HEK293 (cell line): ENCODE results near the gene C1orf35.

Experiments used
- CTCF ChIA-PET: fragments of 350-600 bp; formaldehyde crosslinking; extraction: SDS; loops from one replicate; lab custom pipeline; 2021; ENCODE audit warnings: antibody characterized with exemption; lab: Yijun Ruan, JAX
- POLR2A ChIA-PET: fragments of 300-600 bp; formaldehyde crosslinking; extraction: SDS; loops from one replicate; lab custom pipeline; 2020; ENCODE audit warnings: antibody characterized with exemption, inconsistent platforms; lab: Yijun Ruan, JAX
- H3K27ac ChIP-seq: fragments of 200-500 bp; sonication (Bioruptor generic); 2 replicates; pipeline ENCODE4 v1.5.1; 2014; ENCODE audit warnings: low read depth, low read length, control low read depth, inconsistent platforms; ENCODE audit errors: extremely low read depth
- H3K36me3 ChIP-seq, 2 experiments: fragments of 200-500 bp in 1 of 2; sonication (Bioruptor generic) in 1 of 2; 1 replicate in 1 of 2; 2 replicates in 1 of 2; pipeline ENCODE4 v1.5.1; 2014 to 2017; ENCODE audit warnings: inconsistent platforms in 2 of 2, low read length in 2 of 2; ENCODE audit not compliant: control insufficient read depth in 2 of 2, insufficient read depth in 1 of 2
- H3K4me1 ChIP-seq: fragments of 200-500 bp; sonication (Bioruptor generic); 2 replicates; pipeline ENCODE4 v1.5.1; 2014; ENCODE audit warnings: mild to moderate bottlenecking, low read length, inconsistent platforms; ENCODE audit not compliant: control insufficient read depth, insufficient read depth
- H3K4me3 ChIP-seq: 2 replicates; pipeline ENCODE4 v1.5.1; 2011; ENCODE audit warnings: low read depth, mild to moderate bottlenecking, control low read depth, low read length, moderate library complexity
- H3K9me3 ChIP-seq: fragments of 200-500 bp; sonication (Bioruptor generic); 2 replicates; pipeline ENCODE4 v1.5.1; 2014; ENCODE audit warnings: low read depth, low read length, inconsistent platforms; ENCODE audit not compliant: control insufficient read depth, insufficient read depth
- EGR2 ChIP-seq: fragments of 450-650 bp; formaldehyde crosslinking; IDR thresholded peaks from 2 replicates; pipeline ENCODE4 v1.5.1; 2016; ENCODE audit warnings: low read depth, missing biosample characterization, missing genetic modification characterization
- HOXD13 ChIP-seq: sonication (generic); formaldehyde crosslinking; IDR thresholded peaks from 2 replicates; pipeline ENCODE4 v1.8.0; 2022; ENCODE audit warnings: missing genetic modification reagents, borderline replicate concordance
- SCRT2 ChIP-seq: fragments of 450-650 bp; formaldehyde crosslinking; IDR thresholded peaks from 2 replicates; pipeline ENCODE4 v1.5.1; 2016; ENCODE audit warnings: missing biosample characterization, missing genetic modification characterization
- SP2 ChIP-seq: fragments of 450-650 bp; formaldehyde crosslinking; IDR thresholded peaks from 2 replicates; pipeline ENCODE4 v1.5.1; 2016; ENCODE audit warnings: missing biosample characterization, missing genetic modification characterization
- SP3 ChIP-seq: fragments of 450-650 bp; formaldehyde crosslinking; IDR thresholded peaks from 2 replicates; pipeline ENCODE4 v1.5.1; 2016; ENCODE audit warnings: missing biosample characterization, missing genetic modification characterization
- ZBTB17 ChIP-seq: fragments of 450-650 bp; formaldehyde crosslinking; IDR thresholded peaks from 2 replicates; pipeline ENCODE4 v1.5.1; 2016; ENCODE audit warnings: missing biosample characterization, missing genetic modification characterization
- ZFP3 ChIP-seq: fragments of 450-650 bp; formaldehyde crosslinking; IDR thresholded peaks from 2 replicates; pipeline ENCODE4 v1.5.1; 2016; ENCODE audit warnings: low read depth, missing biosample characterization, missing genetic modification characterization
- ZNF2 ChIP-seq: fragments of 450-650 bp; formaldehyde crosslinking; IDR thresholded peaks from 2 replicates; pipeline ENCODE4 v1.5.1; 2016; ENCODE audit warnings: missing biosample characterization, missing genetic modification characterization
- ZNF239 ChIP-seq: fragments of 450-650 bp; formaldehyde crosslinking; IDR thresholded peaks from 2 replicates; pipeline ENCODE4 v1.5.1; 2016; ENCODE audit warnings: missing biosample characterization, missing genetic modification characterization
- ZNF335 ChIP-seq: fragments of 450-650 bp; formaldehyde crosslinking; conservative IDR thresholded peaks from 2 replicates; pipeline ENCODE4 v1.5.1; 2016; ENCODE audit warnings: missing biosample characterization, missing genetic modification characterization
- ZNF426 ChIP-seq: fragments of 450-650 bp; formaldehyde crosslinking; IDR thresholded peaks from 2 replicates; pipeline ENCODE4 v1.5.1; 2017; ENCODE audit warnings: missing biosample characterization, missing genetic modification characterization, mild to moderate bottlenecking, inconsistent platforms, moderate library complexity
- ZNF548 ChIP-seq: fragments of 450-650 bp; formaldehyde crosslinking; IDR thresholded peaks from 2 replicates; pipeline ENCODE4 v1.5.1; 2016; ENCODE audit warnings: missing biosample characterization, missing genetic modification characterization
- ZNF596 ChIP-seq: fragments of 450-650 bp; IDR thresholded peaks from 2 replicates; pipeline ENCODE4 v1.5.0; 2018; ENCODE audit warnings: missing biosample characterization, mild to moderate bottlenecking, missing genetic modification characterization, moderate library complexity
- ZNF626 ChIP-seq: fragments of 450-650 bp; sonication (Bioruptor Pico); formaldehyde crosslinking; IDR thresholded peaks from 2 replicates; pipeline ENCODE4 v1.5.1; 2018; ENCODE audit warnings: missing biosample characterization, missing genetic modification characterization, inconsistent platforms
- ZNF791 ChIP-seq: fragments of 450-650 bp; formaldehyde crosslinking; IDR thresholded peaks from 2 replicates; pipeline ENCODE4 v1.5.1; 2016; ENCODE audit warnings: missing biosample characterization, missing genetic modification characterization
- TF ChIP-seq, protein P1 (sequence below): fragments of 450-650 bp; formaldehyde crosslinking; IDR thresholded peaks from 2 replicates; pipeline ENCODE4 v1.5.1; 2016; ENCODE audit warnings: missing biosample characterization, missing genetic modification characterization
- TF ChIP-seq, protein P2 (sequence below): fragments of 450-650 bp; formaldehyde crosslinking; IDR thresholded peaks from 2 replicates; pipeline ENCODE4 v1.5.1; 2016; ENCODE audit warnings: missing biosample characterization, missing genetic modification characterization
- TF ChIP-seq, protein P3 (sequence below): fragments of 450-650 bp; formaldehyde crosslinking; IDR thresholded peaks from 2 replicates; pipeline ENCODE4 v1.5.1; 2016; ENCODE audit warnings: missing biosample characterization, missing genetic modification characterization
- TF ChIP-seq, protein P4 (sequence below): fragments of 450-650 bp; formaldehyde crosslinking; IDR thresholded peaks from 2 replicates; pipeline ENCODE4 v1.5.1; 2016; ENCODE audit warnings: missing biosample characterization, missing genetic modification characterization, borderline replicate concordance
- TF ChIP-seq, protein P5 (sequence below): sonication (generic); formaldehyde crosslinking; IDR thresholded peaks from 2 replicates; pipeline ENCODE4 v1.8.1; 2022; ENCODE audit warnings: mild to moderate bottlenecking, moderate library complexity, missing genetic modification reagents
- TF ChIP-seq, protein P6 (sequence below): fragments of 450-650 bp; formaldehyde crosslinking; IDR thresholded peaks from 2 replicates; pipeline ENCODE4 v1.5.1; 2016; ENCODE audit warnings: missing biosample characterization, missing genetic modification characterization

Gene C1orf35

DNA sequence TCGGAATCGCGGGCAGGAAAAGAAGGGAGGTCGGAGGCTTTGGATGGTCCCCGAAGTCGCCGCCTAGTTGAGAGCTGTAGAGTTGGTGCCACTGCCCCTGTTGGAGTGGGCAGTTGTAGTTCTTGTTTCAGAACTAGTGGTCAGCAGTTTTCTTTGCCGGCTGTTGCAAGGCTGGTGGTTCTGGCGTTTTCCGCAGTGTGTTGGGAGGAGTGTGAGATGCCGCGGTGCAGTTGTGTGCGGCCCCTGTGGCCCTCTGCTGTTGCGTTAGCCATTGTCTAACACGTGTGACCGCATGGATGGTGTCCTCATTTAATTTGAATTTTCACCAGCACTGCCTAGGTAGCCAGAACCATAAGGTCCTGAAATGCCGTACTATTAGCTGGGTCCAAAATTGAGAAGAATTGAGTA is 19.2 kb downstream of the C1orf35 start (continued):
- TF ChIP-seq, protein P1, sequence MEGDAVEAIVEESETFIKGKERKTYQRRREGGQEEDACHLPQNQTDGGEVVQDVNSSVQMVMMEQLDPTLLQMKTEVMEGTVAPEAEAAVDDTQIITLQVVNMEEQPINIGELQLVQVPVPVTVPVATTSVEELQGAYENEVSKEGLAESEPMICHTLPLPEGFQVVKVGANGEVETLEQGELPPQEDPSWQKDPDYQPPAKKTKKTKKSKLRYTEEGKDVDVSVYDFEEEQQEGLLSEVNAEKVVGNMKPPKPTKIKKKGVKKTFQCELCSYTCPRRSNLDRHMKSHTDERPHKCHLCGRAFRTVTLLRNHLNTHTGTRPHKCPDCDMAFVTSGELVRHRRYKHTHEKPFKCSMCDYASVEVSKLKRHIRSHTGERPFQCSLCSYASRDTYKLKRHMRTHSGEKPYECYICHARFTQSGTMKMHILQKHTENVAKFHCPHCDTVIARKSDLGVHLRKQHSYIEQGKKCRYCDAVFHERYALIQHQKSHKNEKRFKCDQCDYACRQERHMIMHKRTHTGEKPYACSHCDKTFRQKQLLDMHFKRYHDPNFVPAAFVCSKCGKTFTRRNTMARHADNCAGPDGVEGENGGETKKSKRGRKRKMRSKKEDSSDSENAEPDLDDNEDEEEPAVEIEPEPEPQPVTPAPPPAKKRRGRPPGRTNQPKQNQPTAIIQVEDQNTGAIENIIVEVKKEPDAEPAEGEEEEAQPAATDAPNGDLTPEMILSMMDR (tag by site-specific recombination): peak; percentile 80
- no peak for TF ChIP-seq ZNF426 (tag by site-specific recombination)
- TF ChIP-seq, protein P2, sequence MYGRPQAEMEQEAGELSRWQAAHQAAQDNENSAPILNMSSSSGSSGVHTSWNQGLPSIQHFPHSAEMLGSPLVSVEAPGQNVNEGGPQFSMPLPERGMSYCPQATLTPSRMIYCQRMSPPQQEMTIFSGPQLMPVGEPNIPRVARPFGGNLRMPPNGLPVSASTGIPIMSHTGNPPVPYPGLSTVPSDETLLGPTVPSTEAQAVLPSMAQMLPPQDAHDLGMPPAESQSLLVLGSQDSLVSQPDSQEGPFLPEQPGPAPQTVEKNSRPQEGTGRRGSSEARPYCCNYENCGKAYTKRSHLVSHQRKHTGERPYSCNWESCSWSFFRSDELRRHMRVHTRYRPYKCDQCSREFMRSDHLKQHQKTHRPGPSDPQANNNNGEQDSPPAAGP (tag by site-specific recombination): 0 out of 2 replicates have a peak, but pooled peaks have one; percentile 10
- TF ChIP-seq SCRT2 (tag by site-specific recombination): 0 out of 2 replicates have a peak, but pooled peaks have one; percentile 17

DNA sequence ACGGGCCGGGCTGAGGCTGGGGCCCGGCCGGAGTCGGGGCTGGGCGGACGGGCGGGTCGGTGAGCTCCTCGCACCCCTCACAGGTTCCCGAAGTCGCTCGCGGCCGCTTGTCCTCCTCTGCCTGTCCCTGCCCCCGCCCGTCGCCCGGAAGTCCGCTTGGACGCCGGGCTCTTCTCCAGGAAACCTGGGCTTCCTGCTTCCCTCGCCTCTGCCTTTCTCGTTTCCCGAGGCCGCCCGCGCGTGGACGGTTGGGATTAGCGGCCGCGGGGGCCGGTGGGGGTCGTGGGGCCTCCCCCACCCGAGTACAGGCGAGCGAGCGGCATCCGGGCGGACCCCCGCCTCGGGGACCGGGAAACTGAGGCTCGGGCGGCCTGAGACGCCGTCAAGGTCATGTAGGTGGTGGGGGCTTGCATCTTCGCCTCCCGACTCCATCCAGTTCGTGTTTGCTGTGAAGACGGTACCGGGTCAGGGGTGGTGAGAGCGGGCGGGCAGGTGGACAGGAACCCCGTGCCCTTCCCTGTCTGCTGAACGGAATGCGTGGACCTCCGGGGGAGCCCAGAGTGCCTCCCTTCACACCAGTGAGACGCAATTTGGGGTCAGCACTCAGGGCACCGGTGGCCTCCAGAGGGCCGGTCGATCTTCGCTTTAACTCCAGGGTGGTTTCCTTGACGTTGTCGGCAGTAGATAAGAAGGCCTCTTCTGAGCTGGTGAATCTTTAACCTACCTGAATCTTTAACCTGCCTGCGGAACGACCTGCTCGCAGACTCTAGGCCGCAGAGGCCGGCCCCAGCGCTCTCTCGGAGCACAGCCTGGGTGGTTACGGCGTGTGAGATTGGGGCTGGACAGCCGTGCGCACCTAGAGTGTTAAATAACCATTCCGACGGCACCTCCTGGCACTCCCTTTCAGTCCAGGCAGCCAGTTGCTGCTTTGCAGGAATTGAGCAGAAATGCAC is 19.9 kb downstream of the C1orf35 start:
- peaks cover 0 to 35% of the 10 kb centered on the region in 2 experiments; a peak in 2 of 3 replicates for H3K36me3 ChIP-seq
- peak overlapping the region; percentile 76 for H3K4me3 ChIP-seq
- peaks cover 34% of the 10 kb centered on the region for H3K4me1 ChIP-seq
- no peaks in the 10 kb centered on the region for H3K9me3 ChIP-seq
- CTCF ChIA-PET: interaction anchor here (0.5 to 1.5 kb wide), 6 partner anchors 48 to 812 kb away, joined by 3 to 5 read pairs (median 4); no protein-coding TSS in a partner anchor
- POLR2A ChIA-PET: interaction anchor here (0.5 to 2.9 kb wide), 14 partner anchors 9 to 400 kb away, joined by 3 to 21 read pairs (median 6); partner anchors contain the start of genes IBA57, MRPL55 and WNT9A
- H3K27ac ChIP-seq: peak overlapping the region; percentile 93
- no peak for TF ChIP-seq HOXD13 (CRISPR knock-in tag)
- TF ChIP-seq, protein P3, sequence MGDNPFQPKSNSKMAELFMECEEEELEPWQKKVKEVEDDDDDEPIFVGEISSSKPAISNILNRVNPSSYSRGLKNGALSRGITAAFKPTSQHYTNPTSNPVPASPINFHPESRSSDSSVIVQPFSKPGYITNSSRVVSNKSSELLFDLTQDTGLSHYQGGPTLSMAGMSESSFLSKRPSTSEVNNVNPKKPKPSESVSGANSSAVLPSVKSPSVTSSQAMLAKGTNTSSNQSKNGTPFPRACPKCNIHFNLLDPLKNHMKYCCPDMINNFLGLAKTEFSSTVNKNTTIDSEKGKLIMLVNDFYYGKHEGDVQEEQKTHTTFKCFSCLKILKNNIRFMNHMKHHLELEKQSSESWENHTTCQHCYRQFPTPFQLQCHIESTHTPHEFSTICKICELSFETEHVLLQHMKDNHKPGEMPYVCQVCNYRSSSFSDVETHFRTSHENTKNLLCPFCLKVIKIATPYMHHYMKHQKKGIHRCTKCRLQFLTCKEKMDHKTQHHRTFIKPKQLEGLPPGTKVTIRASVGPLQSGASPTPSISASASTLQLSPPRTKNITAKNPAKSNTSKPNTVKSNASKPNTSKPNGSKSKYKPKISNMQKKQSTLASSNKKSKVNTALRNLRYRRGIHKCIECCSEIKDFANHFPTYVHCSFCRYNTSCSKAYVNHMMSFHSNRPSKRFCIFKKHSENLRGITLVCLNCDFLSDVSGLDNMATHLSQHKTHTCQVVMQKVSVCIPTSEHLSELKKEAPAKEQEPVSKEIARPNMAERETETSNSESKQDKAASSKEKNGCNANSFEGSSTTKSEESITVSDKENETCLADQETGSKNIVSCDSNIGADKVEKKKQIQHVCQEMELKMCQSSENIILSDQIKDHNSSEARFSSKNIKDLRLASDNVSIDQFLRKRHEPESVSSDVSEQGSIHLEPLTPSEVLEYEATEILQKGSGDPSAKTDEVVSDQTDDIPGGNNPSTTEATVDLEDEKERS (tag by site-specific recombination): no peak
- no peak for TF ChIP-seq SP2 (tag by site-specific recombination)
- TF ChIP-seq, protein P4, sequence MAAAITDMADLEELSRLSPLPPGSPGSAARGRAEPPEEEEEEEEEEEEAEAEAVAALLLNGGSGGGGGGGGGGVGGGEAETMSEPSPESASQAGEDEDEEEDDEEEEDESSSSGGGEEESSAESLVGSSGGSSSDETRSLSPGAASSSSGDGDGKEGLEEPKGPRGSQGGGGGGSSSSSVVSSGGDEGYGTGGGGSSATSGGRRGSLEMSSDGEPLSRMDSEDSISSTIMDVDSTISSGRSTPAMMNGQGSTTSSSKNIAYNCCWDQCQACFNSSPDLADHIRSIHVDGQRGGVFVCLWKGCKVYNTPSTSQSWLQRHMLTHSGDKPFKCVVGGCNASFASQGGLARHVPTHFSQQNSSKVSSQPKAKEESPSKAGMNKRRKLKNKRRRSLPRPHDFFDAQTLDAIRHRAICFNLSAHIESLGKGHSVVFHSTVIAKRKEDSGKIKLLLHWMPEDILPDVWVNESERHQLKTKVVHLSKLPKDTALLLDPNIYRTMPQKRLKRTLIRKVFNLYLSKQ (tag by site-specific recombination): no peak
- no peak for TF ChIP-seq ZFP3 (tag by site-specific recombination)
- TF ChIP-seq ZBTB17: peak; percentile 54; the same call in 1 of the 2 replicates
- no peak for TF ChIP-seq ZNF426 (tag by site-specific recombination)
- TF ChIP-seq ZNF335 (tag by site-specific recombination): peak; percentile 27
- TF ChIP-seq, protein P5, sequence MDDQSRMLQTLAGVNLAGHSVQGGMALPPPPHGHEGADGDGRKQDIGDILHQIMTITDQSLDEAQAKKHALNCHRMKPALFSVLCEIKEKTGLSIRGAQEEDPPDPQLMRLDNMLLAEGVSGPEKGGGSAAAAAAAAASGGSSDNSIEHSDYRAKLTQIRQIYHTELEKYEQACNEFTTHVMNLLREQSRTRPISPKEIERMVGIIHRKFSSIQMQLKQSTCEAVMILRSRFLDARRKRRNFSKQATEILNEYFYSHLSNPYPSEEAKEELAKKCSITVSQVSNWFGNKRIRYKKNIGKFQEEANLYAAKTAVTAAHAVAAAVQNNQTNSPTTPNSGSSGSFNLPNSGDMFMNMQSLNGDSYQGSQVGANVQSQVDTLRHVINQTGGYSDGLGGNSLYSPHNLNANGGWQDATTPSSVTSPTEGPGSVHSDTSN: no peak
- TF ChIP-seq, protein P6, sequence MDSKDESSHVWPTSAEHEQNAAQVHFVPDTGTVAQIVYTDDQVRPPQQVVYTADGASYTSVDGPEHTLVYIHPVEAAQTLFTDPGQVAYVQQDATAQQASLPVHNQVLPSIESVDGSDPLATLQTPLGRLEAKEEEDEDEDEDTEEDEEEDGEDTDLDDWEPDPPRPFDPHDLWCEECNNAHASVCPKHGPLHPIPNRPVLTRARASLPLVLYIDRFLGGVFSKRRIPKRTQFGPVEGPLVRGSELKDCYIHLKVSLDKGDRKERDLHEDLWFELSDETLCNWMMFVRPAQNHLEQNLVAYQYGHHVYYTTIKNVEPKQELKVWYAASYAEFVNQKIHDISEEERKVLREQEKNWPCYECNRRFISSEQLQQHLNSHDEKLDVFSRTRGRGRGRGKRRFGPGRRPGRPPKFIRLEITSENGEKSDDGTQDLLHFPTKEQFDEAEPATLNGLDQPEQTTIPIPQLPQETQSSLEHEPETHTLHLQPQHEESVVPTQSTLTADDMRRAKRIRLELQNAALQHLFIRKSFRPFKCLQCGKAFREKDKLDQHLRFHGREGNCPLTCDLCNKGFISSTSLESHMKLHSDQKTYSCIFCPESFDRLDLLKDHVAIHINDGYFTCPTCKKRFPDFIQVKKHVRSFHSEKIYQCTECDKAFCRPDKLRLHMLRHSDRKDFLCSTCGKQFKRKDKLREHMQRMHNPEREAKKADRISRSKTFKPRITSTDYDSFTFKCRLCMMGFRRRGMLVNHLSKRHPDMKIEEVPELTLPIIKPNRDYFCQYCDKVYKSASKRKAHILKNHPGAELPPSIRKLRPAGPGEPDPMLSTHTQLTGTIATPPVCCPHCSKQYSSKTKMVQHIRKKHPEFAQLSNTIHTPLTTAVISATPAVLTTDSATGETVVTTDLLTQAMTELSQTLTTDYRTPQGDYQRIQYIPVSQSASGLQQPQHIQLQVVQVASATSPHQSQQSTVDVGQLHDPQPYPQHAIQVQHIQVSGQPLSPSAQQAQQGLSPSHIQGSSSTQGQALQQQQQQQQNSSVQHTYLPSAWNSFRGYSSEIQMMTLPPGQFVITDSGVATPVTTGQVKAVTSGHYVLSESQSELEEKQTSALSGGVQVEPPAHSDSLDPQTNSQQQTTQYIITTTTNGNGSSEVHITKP (tag by site-specific recombination): no peak
- TF ChIP-seq ZNF596 (tag by site-specific recombination): 0 out of 2 replicates have a peak, but pooled peaks have one; percentile 0
- 0 out of 2 replicates have a peak, but pooled peaks have one; percentile 32 for TF ChIP-seq ZNF2 (tag by site-specific recombination)
- TF ChIP-seq ZNF239 (tag by site-specific recombination): no peak
- no peak for TF ChIP-seq ZNF791 (tag by site-specific recombination)
- no peak for TF ChIP-seq ZNF548 (tag by site-specific recombination)
- TF ChIP-seq ZNF626 (tag by site-specific recombination): no peak
- peak; percentile 18; the same call in 1 of the 2 replicates for TF ChIP-seq SP3 (tag by site-specific recombination)
- TF ChIP-seq EGR2 (tag by site-specific recombination): 0 out of 2 replicates have a peak, but pooled peaks have one; percentile 7
